Neural cell (in vitro differentiated cells): ENCODE data around the gene SOX12.
"Not testable (repeated sequence)": the region's sequence is repeated elsewhere in the genome, so short reads cannot be mapped to it uniquely, and the experiment has no call there.

Source experiments
- EP300 ChIP-seq: fragments of 450-650 bp; conservative IDR thresholded peaks from 2 replicates; pipeline ENCODE4 v1.6.1; 2014; ENCODE audit warnings: antibody characterized with exemption, mild to moderate bottlenecking, moderate library complexity; ENCODE audit not compliant: poor library complexity, severe bottlenecking
- EZH2 ChIP-seq: fragments of 200-600, 300-800 bp; shearing (Covaris generic), sonication (generic); IDR thresholded peaks from 2 replicates; pipeline ENCODE4 v1.6.1; 2014; ENCODE audit warnings: antibody characterized with exemption, low read length, borderline replicate concordance, mild to moderate bottlenecking; ENCODE audit not compliant: insufficient read depth, poor library complexity, severe bottlenecking
- MXI1 ChIP-seq: fragments of 450-650 bp; conservative IDR thresholded peaks from 2 replicates; pipeline ENCODE4 v1.6.1; 2014; ENCODE audit warnings: antibody characterized with exemption, mild to moderate bottlenecking; ENCODE audit not compliant: poor library complexity, severe bottlenecking
- POLR2AphosphoS5 ChIP-seq: IDR thresholded peaks from 2 replicates; pipeline ENCODE4 v1.6.1; 2012
- RAD21 ChIP-seq: fragments of 450-650 bp; conservative IDR thresholded peaks from 2 replicates; pipeline ENCODE4 v1.6.1; 2014; ENCODE audit warnings: antibody characterized with exemption, mild to moderate bottlenecking, moderate library complexity
- TAF1 ChIP-seq: IDR thresholded peaks from 2 replicates; pipeline ENCODE4 v1.6.1; 2012; ENCODE audit warnings: low read depth
- TF ChIP-seq, protein P1 (sequence below): fragments of 450-650 bp; IDR thresholded peaks from 2 replicates; pipeline ENCODE4 v1.5.1; 2014; ENCODE audit warnings: antibody characterized with exemption, mild to moderate bottlenecking, moderate library complexity; ENCODE audit not compliant: poor library complexity, severe bottlenecking

DNA sequence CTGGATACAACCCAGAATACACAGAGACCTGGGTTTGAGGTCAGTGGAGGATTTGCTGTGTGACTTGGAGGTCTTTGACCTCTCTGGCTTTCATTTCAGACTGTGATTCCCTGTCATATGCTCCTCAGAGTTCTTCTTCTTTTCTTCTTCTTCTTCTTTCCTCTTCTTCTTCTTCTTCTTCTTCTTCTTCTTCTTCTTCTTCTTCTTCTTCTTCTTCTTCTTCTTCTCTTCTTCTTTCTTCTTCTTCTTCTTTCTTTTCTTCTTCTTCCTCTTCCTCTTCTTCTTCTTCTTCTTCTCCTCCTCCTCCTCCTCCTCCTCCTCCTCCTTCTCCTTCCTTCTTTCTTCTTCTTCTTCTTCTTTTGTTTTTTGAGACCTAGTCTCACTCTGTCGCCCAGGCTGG, 10.7 kb downstream of the SOX12 start:
- TF ChIP-seq, protein P1, sequence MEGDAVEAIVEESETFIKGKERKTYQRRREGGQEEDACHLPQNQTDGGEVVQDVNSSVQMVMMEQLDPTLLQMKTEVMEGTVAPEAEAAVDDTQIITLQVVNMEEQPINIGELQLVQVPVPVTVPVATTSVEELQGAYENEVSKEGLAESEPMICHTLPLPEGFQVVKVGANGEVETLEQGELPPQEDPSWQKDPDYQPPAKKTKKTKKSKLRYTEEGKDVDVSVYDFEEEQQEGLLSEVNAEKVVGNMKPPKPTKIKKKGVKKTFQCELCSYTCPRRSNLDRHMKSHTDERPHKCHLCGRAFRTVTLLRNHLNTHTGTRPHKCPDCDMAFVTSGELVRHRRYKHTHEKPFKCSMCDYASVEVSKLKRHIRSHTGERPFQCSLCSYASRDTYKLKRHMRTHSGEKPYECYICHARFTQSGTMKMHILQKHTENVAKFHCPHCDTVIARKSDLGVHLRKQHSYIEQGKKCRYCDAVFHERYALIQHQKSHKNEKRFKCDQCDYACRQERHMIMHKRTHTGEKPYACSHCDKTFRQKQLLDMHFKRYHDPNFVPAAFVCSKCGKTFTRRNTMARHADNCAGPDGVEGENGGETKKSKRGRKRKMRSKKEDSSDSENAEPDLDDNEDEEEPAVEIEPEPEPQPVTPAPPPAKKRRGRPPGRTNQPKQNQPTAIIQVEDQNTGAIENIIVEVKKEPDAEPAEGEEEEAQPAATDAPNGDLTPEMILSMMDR, result not testable (repeated sequence)
- TF ChIP-seq MXI1, EZH2, POLR2AphosphoS5, EP300, RAD21, TAF1: not testable (repeated sequence)
